Measurements from ENCODE around the gene KLHL3. TPM values are rescaled to one million over a fixed set of nuclear protein-coding genes. Genes with fewer than 3 reads are reported as not detected.
A peak's percentile ranks its signal among the peaks of the same experiment; 100 is the strongest.

KLHL3 gene
- total RNA-seq, 1 donor from 2014 or later = 8.9 TPM

DNA sequence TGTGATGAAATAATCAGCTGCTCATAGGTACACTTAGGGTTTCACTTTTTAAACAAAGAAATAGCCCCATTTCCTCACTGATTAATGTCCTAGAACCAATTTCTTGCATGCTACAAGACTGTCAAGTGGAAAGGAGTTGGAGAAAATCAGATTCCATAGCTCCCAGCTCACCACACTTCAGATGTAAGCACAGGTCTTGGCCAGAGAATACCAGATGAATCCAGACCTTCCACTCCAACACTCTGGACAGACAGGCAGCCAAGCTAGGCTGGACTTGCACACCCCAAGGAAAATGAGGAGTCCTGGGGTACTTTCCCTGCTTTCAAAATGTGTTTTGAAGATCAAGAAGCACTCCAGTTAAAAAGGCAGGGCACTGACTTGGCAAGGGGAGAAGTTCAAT is 68.5 kb downstream of the KLHL3 start:
- no peak for TF ChIP-seq EZH2 (IDR thresholded peaks at IDR 0.05; ENCODE audit: insufficient read depth, low read length)
- TF ChIP-seq, protein P1, sequence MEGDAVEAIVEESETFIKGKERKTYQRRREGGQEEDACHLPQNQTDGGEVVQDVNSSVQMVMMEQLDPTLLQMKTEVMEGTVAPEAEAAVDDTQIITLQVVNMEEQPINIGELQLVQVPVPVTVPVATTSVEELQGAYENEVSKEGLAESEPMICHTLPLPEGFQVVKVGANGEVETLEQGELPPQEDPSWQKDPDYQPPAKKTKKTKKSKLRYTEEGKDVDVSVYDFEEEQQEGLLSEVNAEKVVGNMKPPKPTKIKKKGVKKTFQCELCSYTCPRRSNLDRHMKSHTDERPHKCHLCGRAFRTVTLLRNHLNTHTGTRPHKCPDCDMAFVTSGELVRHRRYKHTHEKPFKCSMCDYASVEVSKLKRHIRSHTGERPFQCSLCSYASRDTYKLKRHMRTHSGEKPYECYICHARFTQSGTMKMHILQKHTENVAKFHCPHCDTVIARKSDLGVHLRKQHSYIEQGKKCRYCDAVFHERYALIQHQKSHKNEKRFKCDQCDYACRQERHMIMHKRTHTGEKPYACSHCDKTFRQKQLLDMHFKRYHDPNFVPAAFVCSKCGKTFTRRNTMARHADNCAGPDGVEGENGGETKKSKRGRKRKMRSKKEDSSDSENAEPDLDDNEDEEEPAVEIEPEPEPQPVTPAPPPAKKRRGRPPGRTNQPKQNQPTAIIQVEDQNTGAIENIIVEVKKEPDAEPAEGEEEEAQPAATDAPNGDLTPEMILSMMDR (IDR thresholded peaks at IDR 0.05; ENCODE audit: insufficient read depth, low read depth, low read length) = no peak
- DNase-seq (ENCODE audit: low read depth) = peak; percentile 12
- Histone ChIP-seq H3K79me2 (ENCODE audit: insufficient read depth, low read length) (no peaks in the 10 kb centered on the region), H3K4me2 (ENCODE audit: low read length) (no peak overlapping the region), H2AFZ (ENCODE audit: low read depth, low read length) (no peak overlapping the region), H3K27me3 (ENCODE audit: insufficient read depth, low read length) (no peaks in the 10 kb centered on the region), H3K4me3 (ENCODE audit: insufficient read depth, low read depth, low read length) (no peak overlapping the region), H3K9me3 (ENCODE audit: insufficient read depth, low read depth, low read length) (no peaks in the 10 kb centered on the region), H3K9ac (ENCODE audit: low read length) (no peak overlapping the region), H4K20me1 (ENCODE audit: insufficient read depth, low read length) (no peaks in the 10 kb centered on the region), H3K4me1 (ENCODE audit: insufficient read depth, low read length) (no peaks in the 10 kb centered on the region), H3K36me3 (ENCODE audit: insufficient read depth, low read length) (no peaks in the 10 kb centered on the region), H3K27ac (ENCODE audit: low read depth, low read length) (no peak overlapping the region)
- Mint-ChIP-seq H3K9me3 (ENCODE audit: unreplicated experiment) (peaks cover 3% of the 10 kb centered on the region), H3K36me3 (ENCODE audit: low read depth, unreplicated experiment) (peaks cover 9% of the 10 kb centered on the region), H3K4me3 (ENCODE audit: unreplicated experiment) (no peak overlapping the region), H3K4me1 (ENCODE audit: low read depth, unreplicated experiment) (peaks cover 13% of the 10 kb centered on the region), H3K27ac (ENCODE audit: unreplicated experiment) (no peak overlapping the region), H3K27me3 (ENCODE audit: low read depth, unreplicated experiment) (no peaks in the 10 kb centered on the region)
- FAIRE-seq = no peak

DNA sequence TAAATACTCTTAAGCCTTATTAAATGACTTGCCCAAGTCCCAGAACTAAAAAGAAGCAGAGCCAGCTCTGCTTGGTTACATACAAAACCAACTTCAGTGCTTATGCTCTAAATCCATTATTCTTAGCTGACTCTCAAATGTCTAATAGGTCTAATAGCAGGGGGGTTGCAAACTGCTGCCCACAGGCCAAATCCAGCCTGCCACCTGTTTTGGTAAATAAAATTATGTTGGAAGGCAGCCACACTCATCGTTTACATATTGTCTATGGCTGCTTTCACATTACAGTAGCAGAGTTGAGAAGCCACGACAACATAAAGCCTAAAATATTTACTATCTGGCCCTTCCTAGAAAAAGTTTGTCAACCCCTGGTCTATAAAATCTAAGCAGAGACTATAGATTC is 69.0 kb downstream of the KLHL3 start:
- H3K4me3 ChIP-seq (ENCODE audit: insufficient read depth, low read depth, low read length) = no peak overlapping the region
- H3K4me1 ChIP-seq (ENCODE audit: insufficient read depth, low read length) = no peaks in the 10 kb centered on the region
- Mint-ChIP-seq H3K27me3 (ENCODE audit: low read depth, unreplicated experiment) (no peaks in the 10 kb centered on the region), H3K9me3 (ENCODE audit: unreplicated experiment) (peaks cover 3% of the 10 kb centered on the region), H3K36me3 (ENCODE audit: low read depth, unreplicated experiment) (peaks cover 9% of the 10 kb centered on the region), H3K4me3 (ENCODE audit: unreplicated experiment) (no peak overlapping the region), H3K27ac (ENCODE audit: unreplicated experiment) (no peak overlapping the region), H3K4me1 (ENCODE audit: low read depth, unreplicated experiment) (peaks cover 13% of the 10 kb centered on the region)
- no peaks in the 10 kb centered on the region for H3K36me3 ChIP-seq (ENCODE audit: insufficient read depth, low read length)
- H4K20me1 ChIP-seq (ENCODE audit: insufficient read depth, low read length) = no peaks in the 10 kb centered on the region
- H2AFZ ChIP-seq (ENCODE audit: low read depth, low read length) = no peak overlapping the region
- H3K27ac ChIP-seq (ENCODE audit: low read depth, low read length) = no peak overlapping the region
- H3K79me2 ChIP-seq (ENCODE audit: insufficient read depth, low read length) = no peaks in the 10 kb centered on the region
- no peaks in the 10 kb centered on the region for H3K9me3 ChIP-seq (ENCODE audit: insufficient read depth, low read depth, low read length)
- no peak for FAIRE-seq
- no peak for DNase-seq (ENCODE audit: low read depth)
- no peak overlapping the region for H3K4me2 ChIP-seq (ENCODE audit: low read length)
- no peak overlapping the region for H3K9ac ChIP-seq (ENCODE audit: low read length)
- TF ChIP-seq EZH2 (IDR thresholded peaks at IDR 0.05; ENCODE audit: insufficient read depth, low read length) = no peak
- TF ChIP-seq, protein P1 (IDR thresholded peaks at IDR 0.05; ENCODE audit: insufficient read depth, low read depth, low read length) = no peak
- H3K27me3 ChIP-seq (ENCODE audit: insufficient read depth, low read length) = no peaks in the 10 kb centered on the region

DNA sequence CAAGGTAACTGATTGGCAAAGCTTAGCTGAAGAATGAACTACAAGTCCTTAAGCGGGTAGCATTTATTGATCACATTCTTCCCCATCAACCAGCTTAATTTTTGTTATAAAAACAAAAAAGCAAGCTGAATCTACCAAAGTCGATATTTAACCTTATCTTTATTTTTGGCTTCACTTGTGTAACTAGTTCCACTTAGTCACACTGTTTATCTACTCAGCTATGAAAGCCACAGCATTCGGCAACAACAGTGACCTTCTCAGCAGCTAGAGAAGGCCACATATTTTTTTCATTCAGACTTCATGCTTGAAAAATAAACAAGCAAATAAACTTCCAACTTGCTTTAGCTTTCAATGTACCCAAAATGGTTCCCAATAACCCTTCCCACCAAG is 69.4 kb downstream of the KLHL3 start:
- DNase-seq (ENCODE audit: low read depth) (peak; percentile 40), FAIRE-seq (no peak)
- no peaks in the 10 kb centered on the region for H3K36me3 ChIP-seq (ENCODE audit: insufficient read depth, low read length)
- no peak overlapping the region for H3K4me3 Mint-ChIP-seq (ENCODE audit: unreplicated experiment)
- H3K4me1 Mint-ChIP-seq (ENCODE audit: low read depth, unreplicated experiment) = peaks cover 13% of the 10 kb centered on the region
- H3K27ac Mint-ChIP-seq (ENCODE audit: unreplicated experiment) = no peak overlapping the region
- H3K4me1 ChIP-seq (ENCODE audit: insufficient read depth, low read length) = no peaks in the 10 kb centered on the region
- no peak overlapping the region for H3K9ac ChIP-seq (ENCODE audit: low read length)
- H4K20me1 ChIP-seq (ENCODE audit: insufficient read depth, low read length) = no peaks in the 10 kb centered on the region
- TF ChIP-seq, protein P1 (IDR thresholded peaks at IDR 0.05; ENCODE audit: insufficient read depth, low read depth, low read length) = no peak
- no peaks in the 10 kb centered on the region for H3K79me2 ChIP-seq (ENCODE audit: insufficient read depth, low read length)
- no peaks in the 10 kb centered on the region for H3K27me3 ChIP-seq (ENCODE audit: insufficient read depth, low read length)
- no peak overlapping the region for H3K4me3 ChIP-seq (ENCODE audit: insufficient read depth, low read depth, low read length)
- peaks cover 3% of the 10 kb centered on the region for H3K9me3 Mint-ChIP-seq (ENCODE audit: unreplicated experiment)
- no peak overlapping the region for H2AFZ ChIP-seq (ENCODE audit: low read depth, low read length)
- no peaks in the 10 kb centered on the region for H3K9me3 ChIP-seq (ENCODE audit: insufficient read depth, low read depth, low read length)
- H3K27me3 Mint-ChIP-seq (ENCODE audit: low read depth, unreplicated experiment) = no peaks in the 10 kb centered on the region
- H3K4me2 ChIP-seq (ENCODE audit: low read length) = peak overlapping the region; percentile 0
- no peak overlapping the region for H3K27ac ChIP-seq (ENCODE audit: low read depth, low read length)
- H3K36me3 Mint-ChIP-seq (ENCODE audit: low read depth, unreplicated experiment) = peaks cover 6% of the 10 kb centered on the region

All from astrocyte (in vitro differentiated cells and primary cell).